Neural cell (in vitro differentiated cells): ENCODE results near the gene DGLUCY. TPM values are rescaled to one million over a fixed set of nuclear protein-coding genes. Genes with fewer than 3 reads are reported as not detected.

ENCODE experiments used
- H2AFZ ChIP-seq: fragments of 200-600, 300-800 bp; sonication (generic), shearing (Covaris generic); 2 replicates; pipeline ENCODE4 v1.6.0; 2014; ENCODE audit warnings: low read depth, mild to moderate bottlenecking, antibody characterized with exemption, low read length, moderate library complexity
- H3F3A ChIP-seq: fragments of 200-600 bp; shearing (Covaris generic); 2 replicates; pipeline ENCODE4 v1.6.1; 2016; ENCODE audit warnings: mild to moderate bottlenecking, moderate library complexity, mixed read lengths, antibody characterized with exemption, low read length; ENCODE audit not compliant: insufficient read depth, poor library complexity, severe bottlenecking
- H3K27ac ChIP-seq: fragments of 200-600, 300-800 bp; sonication (generic), shearing (Covaris generic); 2 replicates; pipeline ENCODE4 v1.5.1; 2014; ENCODE audit warnings: mild to moderate bottlenecking, low read length, moderate library complexity
- H3K27me3 ChIP-seq: fragments of 300-800, 200-600 bp; sonication (generic), shearing (Covaris generic); 2 replicates; pipeline ENCODE4 v1.6.0; 2014; ENCODE audit warnings: mild to moderate bottlenecking, low read depth, low read length, moderate library complexity; ENCODE audit not compliant: insufficient read depth
- H3K36me3 ChIP-seq: fragments of 300-800, 200-600 bp; sonication (generic), shearing (Covaris generic); 2 replicates; pipeline ENCODE4 v1.5.1; 2014; ENCODE audit warnings: mild to moderate bottlenecking, antibody characterized with exemption, low read length, moderate library complexity; ENCODE audit not compliant: insufficient read depth
- H3K4me2 ChIP-seq: fragments of 300-800, 200-600 bp; sonication (generic), shearing (Covaris generic); 2 replicates; pipeline ENCODE4 v1.6.0; 2014; ENCODE audit warnings: mild to moderate bottlenecking, low read length
- H3K4me3 ChIP-seq: fragments of 300-800, 200-600 bp; sonication (generic), shearing (Covaris generic); 2 replicates; pipeline ENCODE4 v1.5.1; 2014; ENCODE audit warnings: mild to moderate bottlenecking, low read length, moderate library complexity
- H3K79me2 ChIP-seq: fragments of 200-600 bp; shearing (Covaris generic); replicated peaks from 2 replicates; pipeline ENCODE4 v1.6.0; 2014; ENCODE audit warnings: mild to moderate bottlenecking, low read length, moderate library complexity; ENCODE audit not compliant: insufficient read depth
- H3K9ac ChIP-seq: fragments of 300-800, 200-600 bp; sonication (generic), shearing (Covaris generic); 2 replicates; pipeline ENCODE4 v1.6.1; 2016; ENCODE audit warnings: mild to moderate bottlenecking, low read length, mixed read lengths
- H3K9me2 ChIP-seq: fragments of 200-600 bp; shearing (Covaris generic); 2 replicates; pipeline ENCODE4 v1.6.1; 2016; ENCODE audit warnings: mild to moderate bottlenecking, low read length, mixed read lengths; ENCODE audit not compliant: insufficient read depth
- H3K9me3 ChIP-seq: fragments of 200-600, 300-800 bp; sonication (generic), shearing (Covaris generic); 2 replicates; pipeline ENCODE4 v1.6.1; 2016; ENCODE audit warnings: mild to moderate bottlenecking, mixed run types, low read length, moderate library complexity, mixed read lengths
- H4K20me1 ChIP-seq: fragments of 200-600 bp; shearing (Covaris generic); 2 replicates; pipeline ENCODE4 v1.6.1; 2016; ENCODE audit warnings: mild to moderate bottlenecking, mixed run types; ENCODE audit not compliant: insufficient read depth
- EP300 ChIP-seq: fragments of 450-650 bp; conservative IDR thresholded peaks from 2 replicates; pipeline ENCODE4 v1.6.1; 2014; ENCODE audit warnings: antibody characterized with exemption, mild to moderate bottlenecking, moderate library complexity; ENCODE audit not compliant: poor library complexity, severe bottlenecking
- EZH2 ChIP-seq: fragments of 200-600, 300-800 bp; shearing (Covaris generic), sonication (generic); IDR thresholded peaks from 2 replicates; pipeline ENCODE4 v1.6.1; 2014; ENCODE audit warnings: antibody characterized with exemption, low read length, borderline replicate concordance, mild to moderate bottlenecking; ENCODE audit not compliant: insufficient read depth, poor library complexity, severe bottlenecking
- MXI1 ChIP-seq: fragments of 450-650 bp; conservative IDR thresholded peaks from 2 replicates; pipeline ENCODE4 v1.6.1; 2014; ENCODE audit warnings: antibody characterized with exemption, mild to moderate bottlenecking; ENCODE audit not compliant: poor library complexity, severe bottlenecking
- POLR2AphosphoS5 ChIP-seq: IDR thresholded peaks from 2 replicates; pipeline ENCODE4 v1.6.1; 2012
- RAD21 ChIP-seq: fragments of 450-650 bp; conservative IDR thresholded peaks from 2 replicates; pipeline ENCODE4 v1.6.1; 2014; ENCODE audit warnings: antibody characterized with exemption, mild to moderate bottlenecking, moderate library complexity
- SMC3 ChIP-seq: fragments of 450-650 bp; conservative IDR thresholded peaks from 2 replicates; pipeline ENCODE4 v1.6.1; 2014; ENCODE audit warnings: antibody characterized with exemption, mild to moderate bottlenecking, moderate library complexity; ENCODE audit not compliant: poor library complexity
- TAF1 ChIP-seq: IDR thresholded peaks from 2 replicates; pipeline ENCODE4 v1.6.1; 2012; ENCODE audit warnings: low read depth
- polyA plus RNA-seq: library from polyadenylated mRNA; depleted of rRNA; stranded (reverse); fragments of >200 nt; gene quantifications from 2 replicates; pipeline ENCODE4 v1.2.3, GENCODE V29; 2014
- TF ChIP-seq, protein P1 (sequence below): IDR thresholded peaks from 2 replicates; pipeline ENCODE4 v1.6.1; 2012; ENCODE audit warnings: borderline replicate concordance
- TF ChIP-seq, protein P2 (sequence below): fragments of 450-650 bp; IDR thresholded peaks from 2 replicates; pipeline ENCODE4 v1.5.1; 2014; ENCODE audit warnings: antibody characterized with exemption, mild to moderate bottlenecking, moderate library complexity; ENCODE audit not compliant: poor library complexity, severe bottlenecking

DGLUCY gene
- polyA plus RNA-seq, 1 donor from 2014 or later = 30.5 TPM

DNA sequence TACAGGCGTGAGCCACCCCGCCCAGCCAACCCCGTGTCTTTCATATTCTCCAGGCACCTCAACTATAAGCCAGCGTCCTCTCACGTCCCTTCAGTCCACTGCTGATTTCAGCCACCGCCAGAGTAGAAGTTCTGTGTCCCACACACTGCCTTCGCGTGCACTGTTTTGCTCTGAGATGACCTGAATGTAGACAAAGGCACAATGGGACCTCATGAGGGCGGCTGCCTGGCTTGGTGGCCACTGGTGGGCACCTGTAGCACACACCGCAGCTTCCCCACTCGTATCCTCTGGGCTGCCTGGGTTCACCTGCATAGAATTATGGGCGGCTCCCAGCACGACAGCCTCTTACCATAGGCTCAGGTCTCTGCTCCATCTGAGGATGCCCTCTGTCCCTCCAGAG is 73.4 kb downstream of the DGLUCY start:
- no peaks in the 10 kb centered on the region for H3K27me3 ChIP-seq
- no peaks in the 10 kb centered on the region for H3K79me2 ChIP-seq
- TF ChIP-seq, protein P1, sequence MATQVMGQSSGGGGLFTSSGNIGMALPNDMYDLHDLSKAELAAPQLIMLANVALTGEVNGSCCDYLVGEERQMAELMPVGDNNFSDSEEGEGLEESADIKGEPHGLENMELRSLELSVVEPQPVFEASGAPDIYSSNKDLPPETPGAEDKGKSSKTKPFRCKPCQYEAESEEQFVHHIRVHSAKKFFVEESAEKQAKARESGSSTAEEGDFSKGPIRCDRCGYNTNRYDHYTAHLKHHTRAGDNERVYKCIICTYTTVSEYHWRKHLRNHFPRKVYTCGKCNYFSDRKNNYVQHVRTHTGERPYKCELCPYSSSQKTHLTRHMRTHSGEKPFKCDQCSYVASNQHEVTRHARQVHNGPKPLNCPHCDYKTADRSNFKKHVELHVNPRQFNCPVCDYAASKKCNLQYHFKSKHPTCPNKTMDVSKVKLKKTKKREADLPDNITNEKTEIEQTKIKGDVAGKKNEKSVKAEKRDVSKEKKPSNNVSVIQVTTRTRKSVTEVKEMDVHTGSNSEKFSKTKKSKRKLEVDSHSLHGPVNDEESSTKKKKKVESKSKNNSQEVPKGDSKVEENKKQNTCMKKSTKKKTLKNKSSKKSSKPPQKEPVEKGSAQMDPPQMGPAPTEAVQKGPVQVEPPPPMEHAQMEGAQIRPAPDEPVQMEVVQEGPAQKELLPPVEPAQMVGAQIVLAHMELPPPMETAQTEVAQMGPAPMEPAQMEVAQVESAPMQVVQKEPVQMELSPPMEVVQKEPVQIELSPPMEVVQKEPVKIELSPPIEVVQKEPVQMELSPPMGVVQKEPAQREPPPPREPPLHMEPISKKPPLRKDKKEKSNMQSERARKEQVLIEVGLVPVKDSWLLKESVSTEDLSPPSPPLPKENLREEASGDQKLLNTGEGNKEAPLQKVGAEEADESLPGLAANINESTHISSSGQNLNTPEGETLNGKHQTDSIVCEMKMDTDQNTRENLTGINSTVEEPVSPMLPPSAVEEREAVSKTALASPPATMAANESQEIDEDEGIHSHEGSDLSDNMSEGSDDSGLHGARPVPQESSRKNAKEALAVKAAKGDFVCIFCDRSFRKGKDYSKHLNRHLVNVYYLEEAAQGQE = no peak
- TF ChIP-seq TAF1 (no peak), SMC3 (no peak), EP300 (no peak), RAD21 (no peak), EZH2 (no peak), POLR2AphosphoS5 (no peak), MXI1 (no peak)
- TF ChIP-seq, protein P2, sequence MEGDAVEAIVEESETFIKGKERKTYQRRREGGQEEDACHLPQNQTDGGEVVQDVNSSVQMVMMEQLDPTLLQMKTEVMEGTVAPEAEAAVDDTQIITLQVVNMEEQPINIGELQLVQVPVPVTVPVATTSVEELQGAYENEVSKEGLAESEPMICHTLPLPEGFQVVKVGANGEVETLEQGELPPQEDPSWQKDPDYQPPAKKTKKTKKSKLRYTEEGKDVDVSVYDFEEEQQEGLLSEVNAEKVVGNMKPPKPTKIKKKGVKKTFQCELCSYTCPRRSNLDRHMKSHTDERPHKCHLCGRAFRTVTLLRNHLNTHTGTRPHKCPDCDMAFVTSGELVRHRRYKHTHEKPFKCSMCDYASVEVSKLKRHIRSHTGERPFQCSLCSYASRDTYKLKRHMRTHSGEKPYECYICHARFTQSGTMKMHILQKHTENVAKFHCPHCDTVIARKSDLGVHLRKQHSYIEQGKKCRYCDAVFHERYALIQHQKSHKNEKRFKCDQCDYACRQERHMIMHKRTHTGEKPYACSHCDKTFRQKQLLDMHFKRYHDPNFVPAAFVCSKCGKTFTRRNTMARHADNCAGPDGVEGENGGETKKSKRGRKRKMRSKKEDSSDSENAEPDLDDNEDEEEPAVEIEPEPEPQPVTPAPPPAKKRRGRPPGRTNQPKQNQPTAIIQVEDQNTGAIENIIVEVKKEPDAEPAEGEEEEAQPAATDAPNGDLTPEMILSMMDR = no peak
- H3K27ac ChIP-seq = no peak overlapping the region
- H3F3A ChIP-seq = no peaks in the 10 kb centered on the region
- no peaks in the 10 kb centered on the region for H4K20me1 ChIP-seq
- H3K9me3 ChIP-seq = no peaks in the 10 kb centered on the region
- H3K9ac ChIP-seq = no peak overlapping the region
- no peak overlapping the region for H3K4me2 ChIP-seq
- H3K9me2 ChIP-seq = no peaks in the 10 kb centered on the region
- no peak overlapping the region for H2AFZ ChIP-seq
- H3K36me3 ChIP-seq = no peaks in the 10 kb centered on the region
- H3K4me3 ChIP-seq = no peak overlapping the region

DNA sequence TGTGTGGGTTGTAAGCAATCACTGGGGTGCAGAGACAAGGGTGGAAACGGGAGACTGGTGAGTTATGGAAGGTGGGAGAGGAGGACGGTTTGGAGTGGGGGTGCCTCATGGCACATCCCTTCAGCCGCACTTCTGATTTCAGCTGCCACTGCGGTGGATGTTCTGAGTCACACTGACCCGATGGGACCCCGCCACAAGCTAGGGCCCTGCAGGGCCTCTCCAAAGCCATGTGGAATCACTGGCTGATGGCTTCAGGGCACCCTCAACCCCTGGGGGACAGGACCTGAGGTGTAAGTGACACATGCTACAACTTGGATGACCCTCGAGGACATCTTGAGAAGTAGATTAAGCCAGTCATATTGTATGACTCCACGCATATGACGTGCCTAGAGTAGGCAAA is 77.0 kb downstream of the DGLUCY start:
- Histone ChIP-seq H3K9me3 (no peaks in the 10 kb centered on the region), H2AFZ (no peak overlapping the region), H3K27me3 (no peaks in the 10 kb centered on the region), H3K36me3 (no peaks in the 10 kb centered on the region), H3K9ac (no peak overlapping the region), H3K27ac (no peak overlapping the region), H4K20me1 (no peaks in the 10 kb centered on the region), H3F3A (no peaks in the 10 kb centered on the region), H3K4me2 (no peak overlapping the region), H3K9me2 (no peaks in the 10 kb centered on the region), H3K79me2 (no peaks in the 10 kb centered on the region), H3K4me3 (no peak overlapping the region)
- no peak for TF ChIP-seq RAD21
- no peak for TF ChIP-seq POLR2AphosphoS5
- TF ChIP-seq TAF1 = no peak
- TF ChIP-seq, protein P2 = no peak
- TF ChIP-seq, protein P1 = no peak
- TF ChIP-seq SMC3 = no peak
- no peak for TF ChIP-seq EP300
- TF ChIP-seq MXI1 = no peak
- no peak for TF ChIP-seq EZH2
